Activated CD4-positive, alpha-beta T cell treated with anti-CD3 and anti-CD28 coated beads, Interleukin-10, Interleukin-2, amounts not matched to agents 100 ng/mL and 50 ng/mL, durations not matched to agents 16 hours and 8 hours (primary cell): Measurements from ENCODE around the gene ISOC2.
"Not testable (repeated sequence)": the region's sequence is repeated elsewhere in the genome, so short reads cannot be mapped to it uniquely, and the experiment has no call there.

Experiments
- DNase-seq: peaks from one replicate; pipeline ENCODE4 v3.0.0-alpha.2; 2020

The ISOC2 gene

DNA sequence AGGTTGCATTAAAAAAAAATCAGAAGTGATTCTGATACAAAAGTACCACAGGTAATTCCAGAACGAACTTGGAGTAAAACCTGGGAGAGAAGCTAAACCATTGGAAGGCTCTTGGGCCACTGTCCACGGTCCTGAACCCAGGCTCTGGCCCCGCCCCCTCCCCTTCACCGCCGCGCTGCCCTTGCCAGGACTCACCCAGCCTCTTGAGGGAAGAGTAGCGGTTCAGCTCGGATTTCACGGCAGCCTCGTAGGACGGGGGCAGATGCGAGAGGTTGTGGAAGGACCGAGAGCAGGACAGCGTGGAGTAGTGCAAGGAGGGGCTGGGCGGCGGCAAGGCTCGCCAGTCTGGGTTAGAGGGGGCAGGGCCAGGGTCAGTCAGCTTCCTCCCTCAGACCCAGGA is 24.0 kb downstream of the ISOC2 start:
- no peak for DNase-seq

DNA sequence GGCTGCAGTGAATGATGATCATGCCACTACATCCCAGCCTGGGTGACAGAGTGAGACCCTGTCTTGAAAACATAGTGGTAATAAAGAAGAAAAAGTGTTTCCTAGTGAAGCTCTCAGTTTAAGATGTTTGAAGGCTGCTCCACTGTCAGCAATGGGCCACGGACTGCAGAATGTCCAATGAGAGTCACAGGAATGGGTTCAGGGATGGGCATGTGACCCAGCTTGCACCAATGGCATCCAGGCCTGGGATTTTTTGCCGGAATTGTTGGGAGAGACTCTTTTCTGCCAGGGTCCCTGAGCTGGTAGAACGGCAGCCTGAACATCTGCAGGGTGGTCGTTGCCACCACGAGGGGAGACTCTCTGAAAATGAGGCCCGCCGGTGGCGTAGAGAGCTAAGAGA is 24.6 kb downstream of the ISOC2 start:
- DNase-seq, result no peak

DNA sequence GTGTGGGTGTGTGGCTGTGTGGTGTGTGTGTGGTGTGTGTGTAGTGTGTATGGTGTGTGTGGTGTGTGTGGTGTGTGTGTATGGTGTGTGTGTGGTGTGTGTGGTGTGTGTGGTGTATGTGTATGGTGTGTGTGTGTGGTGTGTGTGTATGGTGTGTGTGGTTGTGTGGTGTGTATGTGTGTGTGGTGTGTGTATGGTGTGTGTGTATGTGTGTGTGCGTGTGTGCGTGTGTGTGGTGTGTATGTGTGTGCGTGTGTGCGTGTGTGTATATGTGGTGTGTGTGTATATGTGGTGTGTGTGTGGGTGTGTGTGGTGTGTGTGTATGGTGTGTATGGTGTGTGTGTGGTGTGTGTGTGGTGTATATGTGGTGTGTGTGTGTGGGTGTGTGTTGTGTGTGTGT is 26.4 kb downstream of the ISOC2 start:
- DNase-seq, result no peak

DNA sequence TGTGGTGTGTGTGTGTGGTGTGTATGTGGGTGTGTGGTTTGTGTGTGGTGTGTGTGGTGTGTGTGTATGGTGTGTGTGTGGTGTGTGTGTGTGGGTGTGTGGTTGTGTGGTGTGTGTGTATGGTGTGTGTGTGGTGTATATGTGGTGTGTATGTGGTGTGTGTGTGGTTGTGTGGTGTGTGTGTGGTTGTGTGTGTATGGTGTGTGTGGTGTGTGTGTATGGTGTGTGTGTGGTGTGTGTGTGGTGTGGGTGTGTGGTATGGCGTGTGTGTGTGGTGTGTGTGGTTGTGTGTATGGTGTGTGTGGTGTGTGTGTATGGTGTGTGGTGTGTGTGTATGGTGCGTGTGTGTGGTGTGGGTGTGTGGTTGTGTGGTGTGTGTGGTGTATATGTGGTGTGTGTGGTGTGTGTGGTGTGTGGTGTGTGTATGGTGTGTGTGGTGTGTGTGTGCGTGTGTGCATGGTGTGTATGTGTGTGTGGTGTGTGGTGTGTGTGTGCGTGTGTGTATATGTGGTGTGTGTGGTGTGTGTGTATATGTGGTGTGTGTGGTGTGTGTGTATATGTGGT is 27.0 kb downstream of the ISOC2 start:
- no peak for DNase-seq

DNA sequence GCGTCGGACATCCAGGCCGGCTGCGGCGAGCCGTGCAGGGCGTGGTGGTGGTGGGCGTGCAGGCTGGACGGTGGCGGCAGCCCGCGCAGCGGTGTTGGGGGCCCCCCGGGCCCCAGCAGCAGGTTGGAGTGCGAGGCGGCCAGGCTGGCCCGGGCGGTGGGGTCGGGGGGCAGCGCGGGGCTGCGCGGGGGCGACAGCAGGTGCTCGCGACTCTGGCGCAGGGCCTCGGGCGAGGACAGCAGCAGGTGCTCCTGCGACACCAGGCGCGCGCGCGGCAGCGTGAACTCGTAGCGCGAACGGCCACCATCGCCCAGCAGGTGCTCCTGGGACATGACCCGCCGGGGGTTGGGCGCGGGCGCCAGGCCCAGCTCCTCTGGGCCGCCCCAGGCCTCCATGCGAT is 28.1 kb downstream of the ISOC2 start:
- DNase-seq, result no peak

DNA sequence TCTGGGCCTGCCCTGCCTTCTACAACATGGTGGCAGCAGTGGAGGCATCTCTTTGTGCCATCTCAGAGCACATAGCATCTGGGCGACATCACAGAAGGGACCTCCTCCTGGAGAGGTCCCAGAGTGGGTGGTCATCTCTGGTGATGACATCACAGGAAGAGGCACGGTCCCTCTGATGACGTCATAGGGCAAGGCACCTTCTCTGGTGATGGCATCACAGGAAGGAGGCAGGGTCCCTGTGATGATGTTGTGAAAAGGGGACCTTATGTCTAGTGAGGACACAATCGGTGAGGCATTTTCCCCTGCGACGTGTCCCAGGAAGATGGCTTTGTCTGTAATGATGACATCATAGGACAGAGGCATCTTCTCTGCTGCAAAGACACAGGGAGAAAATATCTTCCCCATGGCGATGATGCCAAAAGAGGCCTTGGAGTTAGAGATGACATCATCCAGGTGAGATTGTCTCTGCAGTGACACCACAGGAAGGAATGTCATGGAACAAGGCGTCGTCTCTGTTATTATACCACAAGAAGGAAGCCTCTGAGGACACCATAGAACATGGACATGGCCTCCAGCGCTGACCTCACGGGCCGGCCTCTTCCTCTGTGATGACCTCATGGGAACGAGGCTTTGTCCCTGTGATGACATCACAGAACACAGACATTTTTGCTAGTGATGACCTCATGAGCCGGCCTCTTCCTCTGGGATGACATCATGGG is 29.0 kb downstream of the ISOC2 start:
- DNase-seq, result no peak

DNA sequence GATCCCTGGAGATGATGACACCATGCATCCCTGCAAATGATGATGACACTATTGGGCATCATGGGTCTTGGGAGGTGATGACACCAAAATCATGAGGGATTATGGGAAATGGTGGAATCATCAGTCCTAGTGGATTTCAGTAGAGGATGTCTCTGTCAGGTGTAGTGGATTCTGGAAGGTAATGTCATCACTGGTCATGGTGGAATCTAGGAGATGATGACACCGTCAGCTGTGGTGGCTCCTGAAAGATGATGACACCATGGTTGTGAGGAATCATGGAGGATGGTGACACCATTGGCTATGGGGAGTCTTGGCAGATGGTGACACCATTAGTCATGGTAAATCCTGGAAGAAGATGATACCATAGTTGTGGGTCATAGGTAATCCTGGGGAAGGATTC is 30.3 kb downstream of the ISOC2 start:
- no peak for DNase-seq

DNA sequence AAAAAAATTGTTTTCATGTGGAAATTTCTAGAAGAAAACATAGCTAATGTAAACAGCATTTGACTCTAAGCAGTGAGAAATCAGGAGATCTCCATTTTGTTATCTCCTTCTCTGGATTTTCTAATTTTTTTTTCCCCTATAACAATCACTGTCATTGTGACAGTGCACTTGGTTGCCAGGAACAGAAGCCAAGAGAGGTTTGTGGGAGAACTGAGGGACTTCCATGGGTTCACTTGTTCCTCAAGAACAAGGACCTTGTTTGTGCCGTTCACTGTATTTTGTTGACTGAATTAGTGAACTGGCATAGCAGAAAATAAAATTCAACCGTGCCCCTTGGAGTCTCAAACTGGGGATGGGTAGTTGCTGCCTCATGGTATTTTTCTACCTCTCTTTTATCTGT is 35.4 kb downstream of the ISOC2 start:
- DNase-seq, result no peak

DNA sequence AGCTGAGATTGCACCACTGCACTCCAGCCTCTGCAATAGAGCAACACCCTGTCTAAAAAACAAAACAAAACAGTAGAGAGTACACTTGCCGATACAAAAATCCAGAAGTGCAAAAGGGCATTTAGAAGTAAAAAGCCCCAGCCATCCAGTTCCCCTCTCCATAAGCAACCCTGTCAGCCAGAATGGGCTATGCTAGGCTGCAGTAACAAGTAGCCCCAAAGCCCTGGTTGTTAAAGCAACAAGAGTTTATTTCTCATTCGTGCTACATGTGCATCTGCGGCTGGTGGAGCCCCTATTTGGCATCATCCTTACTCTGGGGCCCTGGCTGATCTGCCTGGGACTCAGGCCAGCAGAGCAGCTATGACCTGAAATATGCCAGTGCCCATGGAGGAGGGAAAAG is 36.9 kb downstream of the ISOC2 start:
- DNase-seq, result no peak

DNA sequence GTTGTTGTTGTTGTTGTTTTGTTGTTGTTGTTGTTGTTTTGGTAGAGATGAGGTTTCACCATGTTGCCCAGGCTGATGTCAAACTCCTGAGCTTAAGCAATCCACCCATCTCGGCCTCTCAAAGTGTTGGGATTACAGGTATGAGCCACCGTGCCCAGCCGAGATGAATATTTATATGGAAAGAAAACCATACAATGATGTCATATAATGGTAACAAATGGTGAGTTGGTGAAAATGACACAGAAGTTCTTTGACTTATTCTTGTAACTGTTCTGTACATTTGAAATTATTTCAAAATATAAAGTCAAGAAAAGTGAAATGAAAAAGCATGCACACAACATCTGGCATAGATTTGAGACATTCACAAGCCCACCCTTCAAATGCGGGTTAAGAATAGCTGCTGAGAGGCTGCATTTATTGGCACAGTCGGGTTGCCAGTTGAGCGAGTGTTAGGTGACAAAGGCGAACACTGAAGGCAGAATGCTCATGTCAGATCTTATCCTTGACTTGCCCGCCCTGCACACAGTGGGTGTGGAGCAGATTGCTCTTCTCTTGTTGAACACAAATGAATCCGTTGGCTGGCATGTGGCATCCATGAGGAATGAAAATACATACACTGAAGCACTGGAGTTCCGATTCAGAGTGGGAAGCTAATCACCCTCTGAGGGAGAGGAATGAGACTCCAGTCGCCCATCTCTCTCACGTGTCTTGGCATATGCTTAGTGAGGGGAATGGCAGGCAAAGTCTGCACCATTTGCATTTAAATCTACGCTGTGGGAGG is 38.0 kb downstream of the ISOC2 start:
- DNase-seq, result no peak

DNA sequence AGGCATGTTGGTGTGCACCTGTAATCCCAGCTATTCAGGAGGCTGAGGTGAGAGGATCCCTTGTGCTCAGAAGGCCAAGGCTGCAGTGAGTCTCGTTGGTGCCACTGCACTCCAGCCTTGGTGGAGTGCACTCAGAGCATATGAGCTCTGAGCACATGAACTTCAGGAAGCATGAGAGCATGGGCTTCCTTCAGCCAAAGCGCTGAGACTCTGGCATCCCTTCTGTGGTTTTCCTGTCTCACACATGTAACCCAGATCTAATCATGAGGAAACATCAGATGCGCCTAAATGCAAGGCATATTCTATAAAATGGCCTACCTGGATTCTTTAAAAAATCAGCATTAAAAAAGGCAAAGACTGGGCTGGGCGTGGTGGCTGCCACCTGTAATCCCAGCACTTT is 40.2 kb downstream of the ISOC2 start:
- DNase-seq, result not testable (repeated sequence)

DNA sequence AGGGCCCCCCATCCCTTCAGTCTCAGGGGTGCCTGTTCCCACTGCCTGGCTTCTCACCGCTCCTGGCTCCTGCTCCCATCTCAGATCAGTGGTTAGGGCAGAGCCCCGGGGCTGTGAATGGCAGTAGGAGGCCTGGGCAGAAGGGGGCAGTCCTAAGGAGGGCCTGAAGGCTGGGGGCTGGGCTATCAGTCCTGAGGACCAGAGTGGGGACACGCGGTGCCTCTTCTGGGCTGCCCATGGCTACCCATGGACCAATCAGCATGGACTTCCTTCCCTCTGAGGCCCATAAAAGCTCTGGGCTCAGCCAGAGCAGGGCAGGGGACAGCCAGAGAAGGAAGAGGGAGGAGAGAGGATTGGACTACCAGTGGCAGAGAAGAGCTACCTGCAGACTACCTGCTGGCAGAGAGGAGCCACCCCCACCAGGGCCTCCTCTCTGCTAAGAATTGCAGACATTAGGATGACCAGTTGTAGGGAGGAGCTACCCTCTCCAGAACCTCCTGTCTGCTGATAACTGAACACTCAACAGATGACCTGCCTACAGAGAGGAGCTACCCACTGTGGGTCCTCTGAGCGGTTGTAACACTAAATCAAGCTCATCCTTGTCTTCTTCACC is 41.7 kb downstream of the ISOC2 start:
- DNase-seq, result no peak

DNA sequence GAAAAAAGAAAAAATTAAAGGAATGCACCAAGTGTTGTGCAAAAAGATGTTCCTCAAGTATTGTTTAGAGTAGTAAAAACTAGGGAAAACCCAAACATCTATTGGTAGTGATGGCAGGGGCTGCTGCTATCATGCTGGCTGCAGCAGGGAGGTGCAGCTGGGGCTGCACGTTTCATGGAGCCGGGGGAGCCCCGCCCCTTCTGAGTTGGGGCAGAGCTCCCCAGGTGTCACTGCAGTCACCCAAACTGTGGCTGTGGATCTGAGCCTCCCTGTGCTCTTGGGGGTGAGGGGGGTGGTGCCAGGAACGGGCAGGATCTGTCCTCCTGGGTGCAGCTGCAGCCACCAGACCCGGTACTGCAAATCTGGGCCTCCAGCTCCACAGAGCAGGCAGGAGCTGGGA is 42.3 kb downstream of the ISOC2 start:
- DNase-seq, result no peak

DNA sequence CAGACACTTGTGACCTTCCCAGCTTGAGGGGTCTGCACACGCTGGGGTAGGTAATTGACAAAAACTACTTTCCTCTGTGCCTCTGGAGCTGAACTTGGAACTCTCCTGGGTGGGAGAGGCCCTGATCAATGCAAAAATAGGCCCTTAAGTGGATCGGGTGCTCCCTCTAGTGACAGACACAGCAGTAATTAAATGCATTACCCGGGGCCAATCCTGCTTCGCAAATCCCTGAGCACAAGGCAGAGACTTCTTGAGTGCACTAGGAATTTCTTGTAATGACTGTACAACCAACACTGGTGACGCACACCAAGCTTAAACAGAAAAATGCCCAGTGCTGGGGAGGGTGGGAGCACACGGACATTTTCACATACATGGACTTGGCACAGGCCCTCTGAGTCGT is 43.3 kb downstream of the ISOC2 start:
- DNase-seq, result peak; percentile 64

DNA sequence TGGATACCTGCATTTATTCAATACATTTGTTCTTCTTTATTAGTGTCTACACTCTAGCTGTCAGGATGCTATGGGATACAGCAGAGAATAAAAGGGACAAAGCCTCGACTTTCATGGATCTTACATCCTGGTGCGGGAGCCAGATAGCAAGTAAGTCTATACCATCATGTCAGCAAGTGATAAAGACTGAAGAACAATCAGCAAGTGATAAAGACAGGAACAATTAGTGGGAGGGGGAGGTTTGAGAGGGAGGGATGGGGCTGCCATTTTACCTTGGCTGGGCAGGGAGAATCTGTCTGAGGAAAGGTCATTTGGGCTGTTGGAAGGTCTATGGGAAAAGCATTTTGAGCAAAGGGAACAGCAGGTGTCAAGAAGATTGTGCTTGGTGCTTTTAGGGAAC is 51.3 kb downstream of the ISOC2 start:
- DNase-seq, result no peak

DNA sequence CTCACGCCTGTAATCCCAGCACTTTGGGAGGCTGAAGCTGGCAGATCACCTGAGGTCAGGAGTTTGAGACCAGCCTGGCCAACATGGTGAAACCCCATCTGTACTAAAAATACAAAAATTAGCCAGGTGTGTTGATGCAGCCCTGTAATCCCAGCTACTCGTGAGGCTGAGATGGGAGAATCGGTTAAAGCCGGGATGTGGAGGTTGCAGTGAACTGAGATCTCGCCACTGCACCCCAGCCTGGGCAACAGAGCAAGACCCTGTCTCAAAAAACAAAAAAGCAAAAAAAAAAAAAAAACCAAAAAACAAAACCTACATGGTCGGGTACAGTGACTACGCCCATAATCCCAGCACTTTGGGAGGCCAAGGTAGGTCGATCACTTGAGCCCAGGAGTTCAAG is 52.3 kb downstream of the ISOC2 start:
- not testable (repeated sequence) for DNase-seq

DNA sequence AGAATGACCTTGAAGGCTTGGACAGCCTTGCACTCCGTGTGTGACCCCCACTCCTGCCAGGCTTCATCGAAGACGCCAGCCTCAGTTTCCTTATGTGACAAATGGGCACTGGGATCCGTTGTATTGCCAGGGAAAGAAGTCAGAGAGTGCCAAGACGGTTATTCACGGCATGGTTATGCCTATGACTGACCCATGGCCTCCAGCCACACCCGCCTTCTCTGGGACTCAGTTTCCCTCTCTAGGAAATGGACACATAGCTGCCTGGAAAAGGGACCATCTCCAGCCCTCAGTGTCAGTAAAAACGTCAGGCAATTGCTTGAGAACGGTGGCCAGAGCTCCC is 52.9 kb downstream of the ISOC2 start:
- no peak for DNase-seq

DNA sequence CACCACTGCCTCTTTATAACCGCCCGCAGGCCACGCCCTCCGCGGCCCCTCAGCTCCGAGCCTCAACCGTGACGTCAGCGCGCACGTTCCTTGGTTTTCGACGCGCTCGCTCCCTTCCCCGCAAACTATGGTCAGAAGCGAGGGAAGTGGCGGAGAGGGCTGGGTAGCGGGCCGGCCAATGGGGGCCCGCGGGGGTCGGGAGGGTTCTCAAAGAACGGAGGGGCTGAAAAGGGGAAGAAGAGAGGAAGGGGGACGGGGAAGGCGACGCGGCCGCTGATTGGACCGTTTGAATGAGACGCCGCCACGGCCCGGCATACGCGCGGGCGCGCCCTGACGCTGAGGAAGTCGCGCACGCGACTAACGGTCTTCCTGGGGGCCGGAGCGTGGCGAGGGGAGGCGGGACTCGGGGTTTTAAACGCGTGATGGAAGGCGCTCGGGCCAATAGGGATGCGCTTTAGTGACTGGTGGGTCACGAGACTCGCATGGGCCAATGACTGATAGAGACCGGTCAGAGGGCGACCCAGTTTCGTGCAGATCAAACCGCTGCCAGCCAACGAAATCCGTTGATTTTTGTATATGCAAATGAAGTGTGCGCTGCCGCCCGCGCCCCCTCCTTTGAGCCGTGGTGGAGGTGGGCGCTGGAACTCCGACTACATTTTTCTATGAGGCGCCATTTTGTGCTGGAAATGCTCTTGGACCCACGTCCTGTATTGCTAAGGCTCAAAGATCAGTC is 53.5 kb downstream of the ISOC2 start:
- peak; percentile 99 for DNase-seq

DNA sequence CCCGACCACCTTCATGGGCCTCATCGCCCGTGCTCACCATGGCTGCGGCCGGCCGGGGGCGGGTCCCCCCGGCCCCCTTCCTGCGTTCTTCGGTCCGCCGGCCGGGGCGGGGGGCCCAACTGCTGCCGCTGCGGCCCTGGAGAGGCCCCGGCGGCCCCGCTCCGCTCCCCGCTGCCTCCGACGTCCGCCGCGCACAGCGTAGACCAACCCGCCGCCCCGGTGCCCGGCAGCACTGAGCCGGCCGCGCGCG is 54.0 kb downstream of the ISOC2 start, which contains the start of gene UBE2S:
Gene UBE2S, minus strand, starts transcription at position 239 of the 250 bp plus-strand sequence. Its CDS starts 199 bp downstream, at position 40.
- not testable (repeated sequence) for DNase-seq

DNA sequence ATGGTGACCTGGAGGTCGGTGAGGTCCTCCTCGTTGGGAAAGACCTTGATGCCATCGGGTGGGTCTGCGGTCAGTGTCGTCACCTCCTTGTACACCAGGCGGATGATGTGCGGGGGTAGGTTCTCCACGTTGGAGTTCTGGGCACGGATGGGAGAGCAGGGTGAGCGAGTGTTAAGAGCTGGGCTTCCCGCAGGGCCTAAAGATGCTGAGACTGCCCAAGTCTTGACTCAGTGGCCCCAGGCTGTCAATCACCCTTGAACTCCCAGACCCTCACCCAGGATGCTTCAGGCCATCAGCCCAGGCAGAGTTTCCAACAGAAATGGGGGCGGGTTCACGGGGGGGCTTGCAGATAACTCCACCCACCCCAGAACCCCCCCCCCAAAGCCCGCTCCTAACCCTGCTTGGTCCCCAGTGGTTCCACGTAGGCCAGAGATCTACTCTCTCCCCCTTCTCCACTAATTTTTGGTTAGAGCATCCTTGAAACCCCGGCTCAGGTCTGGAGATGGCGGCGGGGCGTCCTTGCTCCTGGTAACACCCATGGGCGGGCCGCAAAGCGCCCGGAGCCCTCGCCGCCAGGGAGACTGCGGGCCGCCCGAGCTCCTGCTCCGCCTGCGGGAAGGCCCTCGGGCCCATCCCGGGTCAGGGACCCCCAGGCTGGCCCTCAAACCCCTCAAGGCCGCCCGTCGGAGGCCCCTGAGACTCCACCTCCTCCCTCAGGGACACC is 54.5 kb downstream of the ISOC2 start:
- peak; percentile 26 for DNase-seq

DNA sequence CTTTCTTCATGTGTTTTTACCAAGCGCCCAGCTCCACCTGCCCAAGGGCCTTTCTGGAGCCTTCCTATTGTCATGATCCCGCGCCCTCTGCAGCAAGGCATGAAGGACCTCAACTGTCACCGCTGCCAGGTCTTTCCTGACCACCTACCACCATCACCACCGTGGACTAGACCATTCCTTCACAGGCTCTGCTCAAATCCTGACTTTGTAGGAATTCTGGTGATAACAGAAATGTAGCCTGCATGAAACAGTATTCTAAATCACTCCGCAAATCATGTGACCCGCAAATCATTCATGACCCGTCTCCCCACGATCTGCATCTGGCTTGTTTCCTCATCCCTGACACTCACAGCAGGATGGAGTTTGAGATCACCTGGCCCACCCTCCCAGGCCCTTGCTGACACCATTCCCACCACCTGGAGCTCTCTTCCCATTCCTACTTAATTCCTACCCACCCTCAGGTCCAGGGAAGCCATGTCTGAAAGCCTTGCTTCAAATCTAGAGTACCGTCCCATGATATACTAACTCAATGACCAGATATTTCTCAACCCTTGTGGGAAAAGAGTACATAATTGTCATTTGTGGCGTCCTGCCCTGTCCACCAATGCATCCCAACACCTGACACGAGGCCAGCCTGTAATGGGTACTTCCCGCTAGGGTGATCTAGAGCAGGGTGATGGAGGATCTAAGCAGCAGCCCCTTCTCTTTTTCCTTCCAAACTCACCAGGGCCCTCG is 55.2 kb downstream of the ISOC2 start:
- DNase-seq, result no peak

DNA sequence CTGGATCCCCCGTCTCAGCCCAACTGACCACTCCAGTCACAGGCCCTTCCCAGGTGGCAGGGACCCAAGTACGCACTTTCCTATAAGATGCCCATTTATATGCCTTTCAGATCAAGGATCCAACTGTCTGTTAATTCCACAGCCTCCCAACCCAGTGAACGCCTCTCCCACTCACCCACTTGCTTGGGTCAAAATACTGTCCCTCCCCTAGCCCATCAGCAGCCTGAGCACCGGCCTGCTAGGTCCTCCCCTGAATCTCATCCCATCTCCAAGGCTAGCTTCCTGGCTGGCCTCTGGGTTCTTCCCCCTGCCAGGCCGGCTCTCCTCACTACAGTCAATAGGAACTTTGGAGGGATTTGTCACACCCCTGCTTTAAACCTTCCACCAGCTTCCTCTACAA is 55.8 kb downstream of the ISOC2 start:
- no peak for DNase-seq
